AG09319 (cell line): ENCODE results near the gene WFDC8.
"Not testable (repeated sequence)": the region's sequence is repeated elsewhere in the genome, so short reads cannot be mapped to it uniquely, and the experiment has no call there.

Source experiments
- DNase-seq: peaks from one replicate; pipeline ENCODE4 v3.0.0-alpha.2; 2010; ENCODE audit warnings: low read depth; ENCODE audit errors: extremely low read depth
- CTCF ChIP-seq: IDR thresholded peaks from 2 replicates; pipeline ENCODE4 v1.5.1; 2011; ENCODE audit warnings: low read depth, mild to moderate bottlenecking, inconsistent platforms, low read length, moderate library complexity

The WFDC8 gene

GRCh38 chr20:45595235-45595634 is 16.2 kb upstream of the WFDC8 start:
- DNase-seq = no peak
- no peak for TF ChIP-seq CTCF

- DNase-seq = no peak
- no peak for TF ChIP-seq CTCF
Observed at GRCh38 chr20:45593498-45593897, 14.4 kb upstream of the WFDC8 start.

- TF ChIP-seq CTCF = peak; percentile 51
- DNase-seq = no peak
Observed at GRCh38 chr20:45592574-45593189, 13.6 kb upstream of the WFDC8 start.

GRCh38 chr20:45589725-45590124 is 10.6 kb upstream of the WFDC8 start:
- DNase-seq = no peak

GRCh38 chr20:45588800-45589199 is 9.7 kb upstream of the WFDC8 start:
- DNase-seq = no peak
- TF ChIP-seq CTCF = no peak

More at GRCh38 chr20:45589725-45590124, 10.6 kb upstream of the WFDC8 start:
- no peak for TF ChIP-seq CTCF

- DNase-seq = not testable (repeated sequence)
Observed at GRCh38 chr20:45585986-45586385, 6.9 kb upstream of the WFDC8 start.

- DNase-seq = not testable (repeated sequence)
Observed at GRCh38 chr20:45584294-45584693, 5.2 kb upstream of the WFDC8 start.

GRCh38 chr20:45583502-45583901 is 4.4 kb upstream of the WFDC8 start:
- DNase-seq = no peak
- no peak for TF ChIP-seq CTCF
